ENCODE results near the gene PRM3.

- no peak for TF ChIP-seq POLR2A (IDR thresholded peaks at IDR 0.05)
- TF ChIP-seq CTCF (IDR thresholded peaks at IDR 0.05), result no peak
- TF ChIP-seq EP300 (IDR thresholded peaks at IDR 0.05), result no peak
Observed at GRCh38 chr16:11285842-11286241, 12.4 kb upstream of the PRM3 start.

All from ovary (tissue), 3 donors.